Neutrophil (primary cell): ENCODE data around the gene PTTG1.

Experiments
- H3K27ac ChIP-seq: fragments of 200-600 bp; sonication (generic); 2 replicates; pipeline ENCODE4 v1.5.1; 2016; ENCODE audit warnings: mild to moderate bottlenecking, moderate library complexity
- H3K27me3 ChIP-seq: fragments of 200-600 bp; sonication (generic); 2 replicates; pipeline ENCODE4 v1.6.0; 2016; ENCODE audit warnings: mild to moderate bottlenecking
- H3K36me3 ChIP-seq: fragments of 200-600 bp; sonication (generic); 2 replicates; pipeline ENCODE4 v1.5.1; 2017
- H3K4me1 ChIP-seq, 2 experiments: fragments of 200-600 bp in 1 of 2; sonication (generic) in 1 of 2; 1 replicate in 1 of 2; 2 replicates in 1 of 2; pipeline versions ENCODE4 v1.5.1 to v1.6.1; 2013 to 2016; ENCODE audit warnings: low read depth in 1 of 2, low read length in 1 of 2, mild to moderate bottlenecking in 1 of 2, moderate library complexity in 1 of 2; ENCODE audit not compliant: control insufficient read depth in 1 of 2, insufficient read depth in 1 of 2
- H3K4me3 ChIP-seq, 2 experiments: fragments of 200-600 bp in 1 of 2; sonication (generic) in 1 of 2; 1 replicate in 1 of 2; 2 replicates in 1 of 2; pipeline ENCODE4 v1.5.1; 2013 to 2016; ENCODE audit warnings: low read depth in 1 of 2, low read length in 1 of 2, mild to moderate bottlenecking in 1 of 2, moderate library complexity in 1 of 2
- H3K9me3 ChIP-seq: fragments of 200-600 bp; sonication (generic); 2 replicates; pipeline ENCODE4 v1.5.1; 2016
- CTCF ChIP-seq: fragments of 200-600 bp; sonication (generic); IDR thresholded peaks from 2 replicates; pipeline ENCODE4 v1.5.1; 2016; ENCODE audit warnings: antibody characterized with exemption

Gene PTTG1

GRCh38 chr5:160399402-160400353, 22.0 kb upstream of the PTTG1 start, which contains the start of gene FAM200C:
Gene FAM200C, minus strand, starts transcription at chr5:160400054. Its CDS starts 4,564 bp downstream, at chr5:160395490.
- peak within 1 kb of the TSS; percentile 25 for H3K27ac ChIP-seq
- H3K27me3 ChIP-seq = no peaks in the 10 kb centered on the region
- H3K4me3 ChIP-seq = peak within 1 kb of the TSS; percentile 77 to 78
- H3K36me3 ChIP-seq = peaks cover 42% of the 10 kb centered on the region
- no peaks in the 10 kb centered on the region for H3K9me3 ChIP-seq
- TF ChIP-seq CTCF = no peak
- H3K4me1 ChIP-seq = peaks cover 10 to 11% of the 10 kb centered on the region in 2 experiments

- Histone ChIP-seq H3K4me1 (peaks cover 48 to 60% of the 10 kb centered on the region in 2 experiments), H3K9me3 (no peaks in the 10 kb centered on the region), H3K27ac (peak within 1 kb of the TSS; percentile 97), H3K4me3 (peak within 1 kb of the TSS; percentile 73 to 92), H3K27me3 (no peaks in the 10 kb centered on the region), H3K36me3 (peaks cover 18% of the 10 kb centered on the region)
- TF ChIP-seq CTCF = no peak
Measured at GRCh38 chr5:160418561-160419457, 2.8 kb upstream of the PTTG1 start, which contains the start of gene SLU7. Gene SLU7, minus strand, starts transcription at chr5:160419081. Its CDS starts 3,787 bp downstream, at chr5:160415294.

GRCh38 chr5:160419458-160420330, 2.0 kb upstream of the PTTG1 start:
- H3K9me3 ChIP-seq = no peaks in the 10 kb centered on the region
- H3K36me3 ChIP-seq = peaks cover 10% of the 10 kb centered on the region
- H3K27me3 ChIP-seq = no peaks in the 10 kb centered on the region
- H3K27ac ChIP-seq = peak overlapping the region; percentile 97
- TF ChIP-seq CTCF = no peak
- peak overlapping the region; percentile 73 to 92 for H3K4me3 ChIP-seq
- H3K4me1 ChIP-seq = peaks cover 48 to 60% of the 10 kb centered on the region in 2 experiments

- H3K4me1 ChIP-seq = peaks cover 48 to 60% of the 10 kb centered on the region in 2 experiments
- H3K36me3 ChIP-seq = peaks cover 6% of the 10 kb centered on the region
- no peak overlapping the region for H3K4me3 ChIP-seq
Measured at GRCh38 chr5:160420331-160420610, 1.4 kb upstream of the PTTG1 start.

More at GRCh38 chr5:160420331-160420610, 1.4 kb upstream of the PTTG1 start:
- Histone ChIP-seq H3K27ac (peak overlapping the region; percentile 97), H3K9me3 (no peaks in the 10 kb centered on the region), H3K27me3 (no peaks in the 10 kb centered on the region)
- TF ChIP-seq CTCF = no peak
